Measurements from ENCODE around the gene TOP3B. TPM values are rescaled to one million over a fixed set of nuclear protein-coding genes. Genes with fewer than 3 reads are reported as not detected.

TOP3B gene
- total and polyA plus RNA-seq, 9 of the 15 experiments (the other 6 are each of a cell fraction or from before 2014, with no cell fraction given) = 3.0 to 188 (median 112) TPM

DNA sequence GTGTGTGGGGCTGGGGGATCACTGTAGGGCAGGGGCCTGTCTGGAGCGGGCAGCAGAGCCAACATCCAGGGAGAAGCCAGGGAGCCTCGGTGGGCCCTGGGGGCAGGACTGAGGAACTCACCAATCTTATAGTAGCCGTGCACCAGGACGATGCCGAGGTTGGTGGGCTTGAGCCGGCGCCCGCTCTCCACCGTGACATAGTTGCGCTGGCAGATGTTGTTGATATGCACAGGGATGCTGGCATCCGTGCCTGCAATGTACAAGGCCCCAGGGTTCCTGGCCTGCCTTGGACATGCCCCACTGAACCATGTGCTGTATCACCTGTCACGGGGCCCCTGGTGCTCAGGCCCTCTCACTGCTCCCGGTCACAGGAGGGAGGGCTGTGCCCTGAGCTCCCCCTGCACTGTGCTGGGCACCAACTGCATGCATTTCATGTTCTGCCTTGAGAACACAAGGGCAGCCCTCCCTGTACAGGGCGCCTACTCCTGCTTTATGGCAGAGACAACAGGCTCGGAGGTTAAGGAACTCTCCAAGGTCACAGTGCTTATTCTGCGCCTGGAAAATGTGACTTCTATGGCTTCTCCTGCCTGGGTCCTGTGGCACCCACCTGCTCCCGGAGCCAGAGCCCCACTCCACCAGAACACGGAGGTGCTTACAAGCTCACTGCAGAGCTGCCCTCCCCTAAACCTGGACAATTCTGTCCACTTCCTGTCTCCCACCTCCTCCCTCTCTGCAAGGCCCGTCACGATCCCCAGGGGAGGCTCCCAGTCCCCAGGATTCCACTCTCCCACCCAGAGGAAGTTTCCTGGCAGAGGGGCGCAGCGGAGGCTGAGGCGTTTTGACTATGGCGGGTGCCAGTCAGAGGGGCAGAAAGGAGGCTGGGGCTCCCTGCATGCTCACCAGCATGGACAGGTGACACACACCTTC is 22.1 kb downstream of the TOP3B start (continued):
- no peak for TF ChIP-seq SAFB (IDR thresholded peaks at IDR 0.05; ENCODE audit: borderline replicate concordance, low read depth, low read length)
- no peak for TF ChIP-seq MTF1 (CRISPR knock-in tag; IDR thresholded peaks at IDR 0.05; ENCODE audit: borderline replicate concordance)
- TF ChIP-seq, protein P1, sequence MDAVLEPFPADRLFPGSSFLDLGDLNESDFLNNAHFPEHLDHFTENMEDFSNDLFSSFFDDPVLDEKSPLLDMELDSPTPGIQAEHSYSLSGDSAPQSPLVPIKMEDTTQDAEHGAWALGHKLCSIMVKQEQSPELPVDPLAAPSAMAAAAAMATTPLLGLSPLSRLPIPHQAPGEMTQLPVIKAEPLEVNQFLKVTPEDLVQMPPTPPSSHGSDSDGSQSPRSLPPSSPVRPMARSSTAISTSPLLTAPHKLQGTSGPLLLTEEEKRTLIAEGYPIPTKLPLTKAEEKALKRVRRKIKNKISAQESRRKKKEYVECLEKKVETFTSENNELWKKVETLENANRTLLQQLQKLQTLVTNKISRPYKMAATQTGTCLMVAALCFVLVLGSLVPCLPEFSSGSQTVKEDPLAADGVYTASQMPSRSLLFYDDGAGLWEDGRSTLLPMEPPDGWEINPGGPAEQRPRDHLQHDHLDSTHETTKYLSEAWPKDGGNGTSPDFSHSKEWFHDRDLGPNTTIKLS (IDR thresholded peaks at IDR 0.05; ENCODE audit: borderline replicate concordance, low read depth) = no peak
- peak; percentile 9 for TF ChIP-seq HNRNPLL (IDR thresholded peaks at IDR 0.05; ENCODE audit: low read depth, low read length, poor library complexity, severe bottlenecking)
- no peak for TF ChIP-seq HMGN3 (IDR thresholded peaks at IDR 0.05; ENCODE audit: borderline replicate concordance, extremely low read depth, insufficient read length, low read depth, low read length)
- TF ChIP-seq MED1 (CRISPR knock-in tag; IDR thresholded peaks at IDR 0.05; ENCODE audit: borderline replicate concordance) = 0 out of 2 replicates have a peak, but pooled peaks have one; percentile 6
- peak; percentile 78 for TF ChIP-seq POLR2AphosphoS5 (IDR thresholded peaks at IDR 0.05; ENCODE audit: control insufficient read depth, insufficient read depth, low read depth, low read length)
- no peak for TF ChIP-seq NRF1 (conservative IDR thresholded peaks at IDR 0.05 in 1 of 2, IDR thresholded peaks at IDR 0.05 in 1 of 2)
- TF ChIP-seq CBX8 (IDR thresholded peaks at IDR 0.05; ENCODE audit: borderline replicate concordance, extremely low read depth, low read depth, low read length, poor library complexity, severe bottlenecking) = no peak
- no peak for TF ChIP-seq MAFK (IDR thresholded peaks at IDR 0.05; ENCODE audit: low read length)
- TF ChIP-seq PRMT5 (CRISPR knock-in tag; IDR thresholded peaks at IDR 0.05) = no peak
- TF ChIP-seq HDAC6 (IDR thresholded peaks at IDR 0.05; ENCODE audit: low read depth, low read length) = 0 out of 2 replicates have a peak, but pooled peaks have one; percentile 60
- TF ChIP-seq ZNF311 (CRISPR knock-in tag; IDR thresholded peaks at IDR 0.05) = no peak
- no peak for TF ChIP-seq TFAM (CRISPR knock-in tag; conservative IDR thresholded peaks at IDR 0.05)
- TF ChIP-seq, protein P2, sequence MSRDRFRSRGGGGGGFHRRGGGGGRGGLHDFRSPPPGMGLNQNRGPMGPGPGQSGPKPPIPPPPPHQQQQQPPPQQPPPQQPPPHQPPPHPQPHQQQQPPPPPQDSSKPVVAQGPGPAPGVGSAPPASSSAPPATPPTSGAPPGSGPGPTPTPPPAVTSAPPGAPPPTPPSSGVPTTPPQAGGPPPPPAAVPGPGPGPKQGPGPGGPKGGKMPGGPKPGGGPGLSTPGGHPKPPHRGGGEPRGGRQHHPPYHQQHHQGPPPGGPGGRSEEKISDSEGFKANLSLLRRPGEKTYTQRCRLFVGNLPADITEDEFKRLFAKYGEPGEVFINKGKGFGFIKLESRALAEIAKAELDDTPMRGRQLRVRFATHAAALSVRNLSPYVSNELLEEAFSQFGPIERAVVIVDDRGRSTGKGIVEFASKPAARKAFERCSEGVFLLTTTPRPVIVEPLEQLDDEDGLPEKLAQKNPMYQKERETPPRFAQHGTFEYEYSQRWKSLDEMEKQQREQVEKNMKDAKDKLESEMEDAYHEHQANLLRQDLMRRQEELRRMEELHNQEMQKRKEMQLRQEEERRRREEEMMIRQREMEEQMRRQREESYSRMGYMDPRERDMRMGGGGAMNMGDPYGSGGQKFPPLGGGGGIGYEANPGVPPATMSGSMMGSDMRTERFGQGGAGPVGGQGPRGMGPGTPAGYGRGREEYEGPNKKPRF (IDR thresholded peaks at IDR 0.05; ENCODE audit: low read depth, low read length) = no peak
- no peak for TF ChIP-seq LCOR (CRISPR knock-in tag; IDR thresholded peaks at IDR 0.05)
- no peak for TF ChIP-seq MAFF (IDR thresholded peaks at IDR 0.05; ENCODE audit: low read length)
- no peak for TF ChIP-seq PCBP1 (IDR thresholded peaks at IDR 0.05; ENCODE audit: low read depth, low read length, poor library complexity, severe bottlenecking)
- TF ChIP-seq SMAD1 (IDR thresholded peaks at IDR 0.05; ENCODE audit: low read depth, low read length, partially characterized antibody) = no peak
- TF ChIP-seq IRF2 (CRISPR knock-in tag; IDR thresholded peaks at IDR 0.05) = peak; percentile 91; the same call in 1 of the 2 replicates
- no peak for TF ChIP-seq ZNF274 (IDR thresholded peaks at IDR 0.05; ENCODE audit: borderline replicate concordance, low read depth, low read length)
- TF ChIP-seq ZNF583 (CRISPR knock-in tag; IDR thresholded peaks at IDR 0.05) = 0 out of 2 replicates have a peak, but pooled peaks have one; percentile 9
